GM23338 (cell line): ENCODE measurements around the gene YPEL4. TPM values are rescaled to one million over a fixed set of nuclear protein-coding genes. Genes with fewer than 3 reads are reported as not detected.

Experiments
- ATAC-seq: fragments of 200-7000 bp; cut with Tn5 transposase; 3 replicates; pipeline ENCODE4 v1.9.1; 2020
- DNase-seq: peaks from one replicate; pipeline ENCODE4 v3.0.0-alpha.2; 2015; ENCODE audit warnings: low spot score
- H2AFZ ChIP-seq: fragments of 200-600 bp; sonication (generic); 2 replicates; pipeline ENCODE4 v1.8.0; 2016; ENCODE audit warnings: antibody characterized with exemption, mild to moderate bottlenecking, moderate library complexity
- H3F3A ChIP-seq: fragments of 200-600 bp; sonication (generic); replicated peaks from 2 replicates; pipeline ENCODE4 v1.8.0; 2017; ENCODE audit warnings: antibody characterized with exemption, mixed run types, low read depth
- H3K27ac ChIP-seq: fragments of 200-600 bp; sonication (generic); 2 replicates; pipeline ENCODE4 v1.6.1; 2016; ENCODE audit warnings: low read depth
- H3K27me3 ChIP-seq: fragments of 200-600 bp; sonication (generic); 2 replicates; pipeline ENCODE4 v1.8.0; 2016; ENCODE audit warnings: mild to moderate bottlenecking, mixed run types, moderate library complexity; ENCODE audit not compliant: insufficient read depth
- H3K36me3 ChIP-seq: fragments of 200-600 bp; sonication (generic); 2 replicates; pipeline ENCODE4 v1.8.0; 2016; ENCODE audit warnings: mild to moderate bottlenecking; ENCODE audit not compliant: insufficient read depth
- H3K4me1 ChIP-seq: fragments of 200-600 bp; sonication (generic); 2 replicates; pipeline ENCODE4 v1.8.0; 2016; ENCODE audit warnings: mild to moderate bottlenecking, moderate library complexity; ENCODE audit not compliant: insufficient read depth
- H3K4me2 ChIP-seq: fragments of 200-600 bp; sonication (generic); 2 replicates; pipeline ENCODE4 v1.7.1; 2017; ENCODE audit warnings: mixed run types
- H3K4me3 ChIP-seq: fragments of 200-600 bp; sonication (generic); 2 replicates; pipeline ENCODE4 v1.6.1; 2016; ENCODE audit warnings: mixed run types
- H3K79me2 ChIP-seq: fragments of 200-600 bp; sonication (generic); replicated peaks from 2 replicates; pipeline ENCODE4 v1.8.0; 2017; ENCODE audit warnings: mild to moderate bottlenecking; ENCODE audit not compliant: insufficient read depth
- H3K9me2 ChIP-seq: fragments of 200-600 bp; sonication (generic); 2 replicates; pipeline ENCODE4 v1.8.0; 2017; ENCODE audit not compliant: insufficient read depth
- H4K20me1 ChIP-seq: fragments of 200-600 bp; sonication (generic); replicated peaks from 2 replicates; pipeline ENCODE4 v1.8.0; 2017; ENCODE audit warnings: mild to moderate bottlenecking; ENCODE audit not compliant: insufficient read depth
- H3K27ac Mint-ChIP-seq: 2 replicates; pipeline ENCODE4 v1.8.0; 2020; ENCODE audit warnings: inconsistent platforms, mild to moderate bottlenecking, moderate library complexity, mixed read lengths
- H3K27me3 Mint-ChIP-seq: 3 replicates; pipeline ENCODE4 v1.8.0; 2022; ENCODE audit warnings: low read depth, mild to moderate bottlenecking, moderate library complexity, mixed read lengths, inconsistent platforms; ENCODE audit not compliant: insufficient read depth, poor library complexity
- H3K36me3 Mint-ChIP-seq: 3 replicates; pipeline ENCODE4 v1.8.0; 2021; ENCODE audit warnings: low read depth, mild to moderate bottlenecking, inconsistent platforms, moderate library complexity, mixed read lengths
- H3K4me1 Mint-ChIP-seq: 3 replicates; pipeline ENCODE4 v1.8.0; 2020; ENCODE audit warnings: mild to moderate bottlenecking, inconsistent platforms, mixed read lengths
- H3K4me3 Mint-ChIP-seq: 3 replicates; pipeline ENCODE4 v1.8.0; 2021; ENCODE audit warnings: moderate library complexity, mild to moderate bottlenecking, inconsistent platforms, mixed read lengths
- H3K9me3 Mint-ChIP-seq: 3 replicates; pipeline ENCODE4 v1.8.0; 2020; ENCODE audit warnings: moderate library complexity, mild to moderate bottlenecking, inconsistent platforms, mixed read lengths
- CREB1 ChIP-seq: fragments of 250-450 bp; sonication (Bioruptor Pico); IDR thresholded peaks from 2 replicates; pipeline ENCODE4 v1.5.0; 2020; ENCODE audit warnings: low read depth, mild to moderate bottlenecking, moderate library complexity
- ETS1 ChIP-seq: IDR thresholded peaks from 2 replicates; pipeline ENCODE4 v1.6.1; 2016; ENCODE audit warnings: antibody characterized with exemption
- EZH2phosphoT487 ChIP-seq: fragments of 200-600 bp; sonication (generic); IDR thresholded peaks from one replicate; pipeline ENCODE4 v1.8.1; 2018; ENCODE audit warnings: antibody characterized with exemption; ENCODE audit not compliant: unreplicated experiment
- NANOG ChIP-seq: IDR thresholded peaks from 2 replicates; pipeline ENCODE4 v1.6.1; 2016; ENCODE audit warnings: antibody characterized with exemption, borderline replicate concordance
- POLR2AphosphoS5 ChIP-seq: IDR thresholded peaks from 2 replicates; pipeline ENCODE4 v1.6.1; 2016; ENCODE audit warnings: antibody characterized with exemption, low read depth
- REST ChIP-seq: IDR thresholded peaks from one replicate; pipeline ENCODE4 v1.6.1; 2018; ENCODE audit warnings: antibody characterized with exemption; ENCODE audit not compliant: unreplicated experiment
- STAT1 ChIP-seq: IDR thresholded peaks from one replicate; pipeline ENCODE4 v1.6.1; 2016; ENCODE audit warnings: antibody characterized with exemption; ENCODE audit not compliant: unreplicated experiment
- ZNF114 ChIP-seq: fragments of 250-450 bp; sonication (Bioruptor Pico); IDR thresholded peaks from 2 replicates; pipeline ENCODE4 v1.5.0; 2020; ENCODE audit warnings: mild to moderate bottlenecking, moderate library complexity
- ZNF331 ChIP-seq: fragments of 250-450 bp; sonication (Bioruptor Pico); IDR thresholded peaks from 2 replicates; pipeline ENCODE4 v1.5.0; 2020; ENCODE audit warnings: low read depth, mild to moderate bottlenecking, moderate library complexity
- ZNF462 ChIP-seq: fragments of 250-450 bp; sonication (Bioruptor Pico); IDR thresholded peaks from 2 replicates; pipeline ENCODE4 v1.5.0; 2020; ENCODE audit warnings: mild to moderate bottlenecking, moderate library complexity
- polyA plus RNA-seq: library from polyadenylated mRNA; unstranded; fragments of >200 nt; fragmentation: Nextera tagmentation; extraction: Ambion mirVana; gene quantifications from 2 replicates; pipeline ENCODE4 v1.2.1, GENCODE V29; 2016
- total RNA-seq: library from RNA; depleted of rRNA; stranded (reverse); fragments of >200 nt; shearing (Covaris generic); gene quantifications from 2 replicates; pipeline ENCODE4 v1.2.3, GENCODE V29; 2014

Gene YPEL4
- total and polyA plus RNA-seq, 2 experiments from 2014 or later = 1.1 TPM; not detected in 1

GRCh38 chr11:57597461-57597915, 52.2 kb downstream of the YPEL4 start, which contains the start of gene SERPING1:
SERPING1 (plus strand) TSS chr11:57597685; CDS start chr11:57598271, 586 bp downstream.
- Mint-ChIP-seq H3K27ac (peak within 1 kb of the TSS; percentile 92), H3K36me3 (peaks cover 27% of the 10 kb centered on the region), H3K9me3 (no peaks in the 10 kb centered on the region), H3K4me3 (peak within 1 kb of the TSS; percentile 81), H3K27me3 (peaks cover 18% of the 10 kb centered on the region), H3K4me1 (peaks cover 38% of the 10 kb centered on the region)
- Histone ChIP-seq H3K4me3 (peak within 1 kb of the TSS; percentile 64), H2AFZ (peak within 1 kb of the TSS; percentile 96), H4K20me1 (no peaks in the 10 kb centered on the region), H3F3A (peaks cover 17% of the 10 kb centered on the region), H3K27me3 (no peaks in the 10 kb centered on the region), H3K9me2 (no peaks in the 10 kb centered on the region), H3K27ac (peak within 1 kb of the TSS; percentile 92), H3K4me2 (peak within 1 kb of the TSS; percentile 93), H3K4me1 (peaks cover 11% of the 10 kb centered on the region), H3K36me3 (no peaks in the 10 kb centered on the region), H3K79me2 (0 out of 2 replicates have a peak, but pooled peaks cover 3% of the 10 kb centered on the region)
- TF ChIP-seq POLR2AphosphoS5 (peak; percentile 20; the same call in 1 of the 2 replicates), NANOG (no peak)
- ATAC-seq (peak; percentile 64), DNase-seq (peak; percentile 66)

GRCh38 chr11:57596266-57596885, 53.3 kb downstream of the YPEL4 start:
- Histone ChIP-seq H3K9me2 (no peaks in the 10 kb centered on the region), H3K4me3 (peak overlapping the region; percentile 64; the same call in 1 of the 2 replicates), H3K36me3 (no peaks in the 10 kb centered on the region), H3K27me3 (no peaks in the 10 kb centered on the region), H3K79me2 (0 out of 2 replicates have a peak, but pooled peaks cover 3% of the 10 kb centered on the region), H3K27ac (peak overlapping the region; percentile 92; the same call in 1 of the 2 replicates), H3K4me1 (peaks cover 11% of the 10 kb centered on the region), H2AFZ (peak overlapping the region; percentile 83; the same call in 1 of the 2 replicates), H3K4me2 (peak overlapping the region; percentile 93), H3F3A (peaks cover 17% of the 10 kb centered on the region), H4K20me1 (no peaks in the 10 kb centered on the region)
- Mint-ChIP-seq H3K27me3 (peaks cover 14% of the 10 kb centered on the region), H3K36me3 (peaks cover 17% of the 10 kb centered on the region), H3K4me1 (peaks cover 38% of the 10 kb centered on the region), H3K9me3 (no peaks in the 10 kb centered on the region), H3K4me3 (no peak overlapping the region; the same call in 2 of the 3 replicates), H3K27ac (no peak overlapping the region)
- DNase-seq = no peak
- ATAC-seq = no peak
- no peak for TF ChIP-seq ETS1
- no peak for TF ChIP-seq ZNF462
- no peak for TF ChIP-seq ZNF114 (CRISPR knock-in tag)
- no peak for TF ChIP-seq ZNF331
- TF ChIP-seq STAT1 = no peak
- TF ChIP-seq CREB1 (CRISPR knock-in tag) = no peak
- no peak for TF ChIP-seq EZH2phosphoT487
- TF ChIP-seq REST = no peak
- no peak for TF ChIP-seq NANOG
